ENCODE measurements around the gene GAST. TPM values are rescaled to one million over a fixed set of nuclear protein-coding genes. Genes with fewer than 3 reads are reported as not detected.
"Not testable (repeated sequence)": the region's sequence is repeated elsewhere in the genome, so short reads cannot be mapped to it uniquely, and the experiment has no call there.

The GAST gene
- total RNA-seq: not detected

- ATAC-seq (no peak), DNase-seq (ENCODE audit: low spot score) (no peak)
Measured at GRCh38 chr17:41711669-41712400, at the start of gene GAST. GAST (plus strand) TSS chr17:41712331; CDS start chr17:41715437, 3,106 bp downstream.

- ATAC-seq: no peak
- no peak for DNase-seq (ENCODE audit: low spot score)
Measured at GRCh38 chr17:41663451-41664171, 48.5 kb upstream of the GAST start.

- no peak for DNase-seq (ENCODE audit: low spot score)
- ATAC-seq: no peak
Measured at GRCh38 chr17:41664172-41664457, 48.0 kb upstream of the GAST start.

- ATAC-seq: no peak
- no peak for DNase-seq (ENCODE audit: low spot score)
Measured at GRCh38 chr17:41664587-41665565, 47.3 kb upstream of the GAST start.

GRCh38 chr17:41665566-41666236, 46.4 kb upstream of the GAST start:
- ATAC-seq (peak; percentile 86), DNase-seq (ENCODE audit: low spot score) (peak; percentile 90)

GRCh38 chr17:41666237-41666641, 45.9 kb upstream of the GAST start:
- no peak for DNase-seq (ENCODE audit: low spot score)
- peak; percentile 5 for ATAC-seq

GRCh38 chr17:41666708-41667279, 45.3 kb upstream of the GAST start:
- peak; percentile 81 for ATAC-seq
- DNase-seq (ENCODE audit: low spot score): peak; percentile 85

GRCh38 chr17:41667280-41668041, 44.7 kb upstream of the GAST start:
- DNase-seq (ENCODE audit: low spot score): no peak
- no peak for ATAC-seq

- DNase-seq (ENCODE audit: low spot score): no peak
- ATAC-seq: no peak
Measured at GRCh38 chr17:41672153-41672552, 40.0 kb upstream of the GAST start.

- DNase-seq (ENCODE audit: low spot score); ATAC-seq: not testable (repeated sequence)
Measured at GRCh38 chr17:41675157-41676057, 36.7 kb upstream of the GAST start.

GRCh38 chr17:41676058-41676419, 36.1 kb upstream of the GAST start:
- no peak for ATAC-seq
- no peak for DNase-seq (ENCODE audit: low spot score)

GRCh38 chr17:41678411-41678906, 33.7 kb upstream of the GAST start:
- DNase-seq (ENCODE audit: low spot score): no peak
- peak; percentile 45 for ATAC-seq

- DNase-seq (ENCODE audit: low spot score) (no peak), ATAC-seq (peak; percentile 66)
Measured at GRCh38 chr17:41678907-41679739, 33.0 kb upstream of the GAST start.

GRCh38 chr17:41679740-41680425, 32.2 kb upstream of the GAST start:
- ATAC-seq: no peak
- no peak for DNase-seq (ENCODE audit: low spot score)

GRCh38 chr17:41680426-41681040, 31.6 kb upstream of the GAST start:
- DNase-seq (ENCODE audit: low spot score) (no peak), ATAC-seq (no peak)

GRCh38 chr17:41681776-41682175, 30.4 kb upstream of the GAST start:
- ATAC-seq (no peak), DNase-seq (ENCODE audit: low spot score) (no peak)

GRCh38 chr17:41682631-41683030, 29.5 kb upstream of the GAST start:
- ATAC-seq: no peak
- no peak for DNase-seq (ENCODE audit: low spot score)

Measured in left lobe of liver (tissue), 2 donors.